ENCODE data around the gene ANKRD13A.
"Not testable (repeated sequence)": the region's sequence is repeated elsewhere in the genome, so short reads cannot be mapped to it uniquely, and the experiment has no call there.

ANKRD13A gene

GRCh38 chr12:109983432-109984142 is 15.6 kb upstream of the ANKRD13A start:
- peak; percentile 66 for DNase-seq (ENCODE audit: low spot score)

- not testable (repeated sequence) for DNase-seq (ENCODE audit: low spot score)
These were observed 13.0 kb upstream of the ANKRD13A start for GRCh38 chr12:109986236-109986635.

GRCh38 chr12:109987615-109988014 is 11.6 kb upstream of the ANKRD13A start:
- no peak for DNase-seq (ENCODE audit: low spot score)

GRCh38 chr12:109988274-109988673 is 11.0 kb upstream of the ANKRD13A start:
- DNase-seq (ENCODE audit: low spot score) = no peak

DNA sequence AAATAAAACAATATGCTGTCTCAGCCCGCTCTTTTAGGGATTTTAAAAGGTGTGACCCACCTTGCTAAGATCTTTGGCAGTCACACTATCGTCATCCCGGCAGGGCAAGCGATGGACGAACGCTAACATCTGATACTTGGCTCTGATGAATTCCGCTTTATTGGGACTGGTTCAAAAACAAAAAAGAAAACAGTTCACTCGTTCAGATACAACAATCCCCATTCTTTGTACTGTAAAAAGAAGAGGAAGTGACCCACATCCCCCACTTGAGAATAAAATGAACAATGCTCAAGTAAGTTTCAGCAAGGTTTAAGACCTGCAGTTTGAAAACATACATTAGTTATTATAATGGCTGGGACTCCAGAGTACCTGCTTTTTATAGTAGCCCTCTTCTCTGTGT is 10.3 kb upstream of the ANKRD13A start:
- DNase-seq (ENCODE audit: low spot score) = no peak

DNA sequence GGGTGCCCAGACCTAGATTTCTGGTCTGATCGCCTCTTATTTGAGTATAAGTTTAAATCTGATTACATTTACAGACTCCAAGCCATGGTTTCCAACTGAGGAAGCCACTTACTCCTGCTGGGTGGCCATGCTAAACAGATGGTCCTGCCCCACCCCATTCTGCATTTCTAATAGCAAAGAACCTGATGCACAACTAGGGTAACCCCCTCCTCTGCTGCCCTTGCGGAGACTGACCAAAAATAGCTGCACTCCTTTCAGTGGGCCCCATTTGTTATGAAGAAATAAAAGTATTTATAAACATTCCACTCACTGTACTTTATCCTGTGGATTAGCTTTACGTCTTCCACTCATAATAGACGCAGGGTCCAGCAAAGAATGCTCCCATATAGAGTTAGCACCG is 9.8 kb upstream of the ANKRD13A start:
- DNase-seq (ENCODE audit: low spot score) = no peak

GRCh38 chr12:109991586-109991985 is 7.6 kb upstream of the ANKRD13A start:
- no peak for DNase-seq (ENCODE audit: low spot score)

DNA sequence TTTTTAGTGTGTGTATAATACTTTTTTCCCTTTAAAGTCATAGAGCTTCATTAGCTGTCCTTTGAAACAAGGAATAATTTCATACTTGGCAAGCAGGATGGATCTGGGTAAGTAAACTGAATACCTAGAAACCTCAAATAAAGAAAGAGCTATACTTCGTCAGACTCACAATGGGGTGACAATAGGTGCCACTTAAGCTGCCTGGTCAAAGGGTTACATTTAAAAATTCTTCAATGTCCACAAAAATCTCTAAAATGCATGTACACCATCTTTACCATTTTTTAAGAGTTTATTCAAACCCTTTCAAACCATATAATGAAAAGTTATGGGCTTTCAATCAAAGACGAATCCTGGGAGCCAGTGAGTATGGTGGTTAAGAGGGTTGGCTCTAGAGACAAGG is 6.1 kb upstream of the ANKRD13A start:
- no peak for DNase-seq (ENCODE audit: low spot score)

- DNase-seq (ENCODE audit: low spot score) = no peak
These were observed 4.6 kb upstream of the ANKRD13A start for GRCh38 chr12:109994401-109995175.

- DNase-seq (ENCODE audit: low spot score) = no peak
These were observed 3.9 kb upstream of the ANKRD13A start for GRCh38 chr12:109995361-109995685.

DNA sequence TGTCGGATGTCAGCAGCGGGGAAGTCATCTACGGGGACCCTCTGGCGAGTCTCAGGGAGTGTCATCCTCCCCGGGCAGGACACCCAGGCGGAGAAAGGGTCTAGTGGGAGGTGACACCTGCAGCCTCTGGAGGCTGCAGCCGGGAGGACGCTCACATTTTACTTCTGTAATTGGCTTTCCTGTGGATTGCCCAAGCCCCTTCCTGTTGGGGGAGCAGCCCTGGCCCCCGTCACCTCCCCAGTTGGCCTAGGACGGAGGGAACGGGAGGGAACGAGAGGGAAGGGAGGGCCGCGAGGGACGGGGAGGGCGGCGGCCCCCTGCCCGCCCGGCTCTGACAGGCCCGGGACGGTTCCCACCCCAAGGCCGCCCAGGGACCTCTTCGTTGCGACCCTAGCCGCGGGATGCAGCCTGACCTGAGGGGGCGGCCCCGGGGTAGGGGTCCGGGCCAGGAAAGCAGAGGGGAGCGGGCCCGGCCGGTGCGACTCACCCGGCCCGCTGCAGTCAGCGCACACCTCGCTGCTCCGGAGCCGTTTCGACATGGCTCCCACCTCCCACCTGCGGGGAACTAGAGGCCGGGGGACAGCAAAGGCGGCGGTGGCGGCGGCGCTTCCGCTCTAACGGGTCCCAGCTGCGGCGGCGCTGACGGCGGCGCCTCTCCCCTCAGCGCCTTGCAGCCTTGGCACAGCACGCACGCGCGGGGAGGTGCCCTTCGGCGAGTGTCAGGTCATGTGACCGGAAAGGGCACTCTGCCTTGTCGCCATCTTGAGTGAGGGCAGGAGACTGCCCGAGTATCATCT is 3.3 kb upstream of the ANKRD13A start, which contains the start of gene GIT2:
TSS of gene GIT2 (minus strand) at position 683 of the 797 bp plus-strand sequence. CDS start at position 539, 144 bp downstream.
- DNase-seq (ENCODE audit: low spot score) = peak; percentile 95

GRCh38 chr12:109996483-109996853 is 2.8 kb upstream of the ANKRD13A start:
- no peak for DNase-seq (ENCODE audit: low spot score)

DNA sequence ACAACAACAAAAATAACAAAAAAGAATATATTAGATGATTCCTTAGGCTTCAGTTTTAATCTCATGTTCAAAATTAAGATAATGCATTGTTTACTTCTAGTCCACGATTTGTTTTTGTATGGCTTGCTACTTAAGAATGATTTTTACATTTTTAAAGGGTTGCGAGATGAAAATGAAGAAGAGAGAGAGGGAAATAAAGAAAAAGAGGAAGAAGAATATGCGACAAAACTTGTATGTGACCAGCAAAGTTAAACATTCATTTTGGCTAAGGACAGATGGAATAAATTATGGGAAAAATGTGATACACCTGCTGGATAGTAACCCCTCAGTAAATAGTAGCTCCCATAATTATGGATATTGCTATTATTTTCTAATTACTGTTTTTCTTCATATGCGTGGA is 1.8 kb upstream of the ANKRD13A start:
- no peak for DNase-seq (ENCODE audit: low spot score)

DNA sequence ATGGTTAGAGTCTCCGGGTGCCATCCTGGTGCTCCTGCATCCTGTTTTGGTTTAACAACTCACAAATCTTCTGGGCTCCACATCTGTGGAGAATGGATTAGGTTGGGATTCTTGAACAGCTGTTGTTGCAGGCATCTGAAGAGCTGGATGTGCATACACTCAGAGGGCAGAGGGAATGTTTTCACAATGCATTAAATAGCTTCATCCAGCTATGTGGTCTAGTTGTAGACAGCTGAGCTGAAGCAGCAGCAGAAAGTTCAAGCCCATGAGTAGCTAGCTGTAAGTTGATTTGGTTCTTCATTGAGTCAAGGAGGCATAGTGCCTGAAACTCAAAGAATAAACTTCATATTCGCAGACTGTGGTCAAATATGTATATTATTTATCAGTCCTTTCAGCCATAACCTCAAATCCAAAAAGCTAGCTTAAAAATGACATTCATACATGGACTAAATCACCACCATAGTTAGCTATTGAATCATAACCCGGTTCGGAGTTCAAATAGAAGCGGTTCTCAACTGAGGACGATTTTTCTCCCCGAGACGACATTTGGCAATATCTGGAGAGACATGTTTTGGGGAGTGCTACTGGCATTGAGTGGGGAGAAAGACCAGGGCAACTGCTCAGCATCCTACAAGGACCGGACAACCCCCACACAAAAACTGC is 858 bp upstream of the ANKRD13A start:
- no peak for DNase-seq (ENCODE audit: low spot score)

DNA sequence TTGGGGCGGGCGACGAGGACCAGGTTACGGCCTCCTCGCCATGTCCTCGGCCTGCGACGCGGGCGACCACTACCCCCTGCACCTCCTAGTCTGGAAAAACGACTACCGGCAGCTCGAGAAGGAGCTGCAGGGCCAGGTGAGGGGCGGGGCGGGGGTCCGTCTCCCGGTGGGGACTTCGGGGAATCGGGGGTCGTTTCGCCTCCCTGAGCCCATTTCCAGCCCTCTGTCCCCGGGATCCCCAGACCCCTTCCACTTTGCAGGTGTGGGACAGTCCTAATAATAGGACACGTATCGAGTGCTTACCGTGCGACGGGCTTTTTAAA is 380 bp downstream of the ANKRD13A start:
- DNase-seq (ENCODE audit: low spot score) = no peak

DNA sequence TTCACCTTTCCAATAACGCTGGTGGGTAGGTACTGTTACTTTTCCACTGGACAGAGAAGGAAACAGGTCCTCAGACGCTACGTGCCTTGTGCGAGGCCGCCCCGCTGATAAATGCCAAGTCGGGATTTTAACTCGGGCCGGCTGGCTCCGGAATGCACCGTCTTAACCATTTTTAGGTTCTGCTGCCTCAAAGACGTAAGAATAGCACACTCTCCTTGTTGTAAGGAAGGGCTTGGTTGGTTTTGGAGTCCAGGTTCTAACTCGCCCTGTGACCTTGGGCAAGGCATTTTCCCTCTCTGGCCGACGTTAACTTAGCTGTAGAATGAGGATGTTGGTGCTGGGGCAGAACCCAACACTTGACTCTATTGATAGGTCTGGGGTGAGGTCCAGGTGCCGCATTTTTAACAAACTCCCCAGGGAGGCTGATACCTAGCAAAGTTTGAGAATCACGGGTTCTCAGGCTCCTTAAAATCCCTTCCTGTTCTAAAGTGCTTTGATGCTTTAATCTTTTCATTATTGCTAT is 814 bp downstream of the ANKRD13A start:
- DNase-seq (ENCODE audit: low spot score) = peak; percentile 20

- no peak for DNase-seq (ENCODE audit: low spot score)
These were observed 2.4 kb downstream of the ANKRD13A start for GRCh38 chr12:110001596-110001995.

DNA sequence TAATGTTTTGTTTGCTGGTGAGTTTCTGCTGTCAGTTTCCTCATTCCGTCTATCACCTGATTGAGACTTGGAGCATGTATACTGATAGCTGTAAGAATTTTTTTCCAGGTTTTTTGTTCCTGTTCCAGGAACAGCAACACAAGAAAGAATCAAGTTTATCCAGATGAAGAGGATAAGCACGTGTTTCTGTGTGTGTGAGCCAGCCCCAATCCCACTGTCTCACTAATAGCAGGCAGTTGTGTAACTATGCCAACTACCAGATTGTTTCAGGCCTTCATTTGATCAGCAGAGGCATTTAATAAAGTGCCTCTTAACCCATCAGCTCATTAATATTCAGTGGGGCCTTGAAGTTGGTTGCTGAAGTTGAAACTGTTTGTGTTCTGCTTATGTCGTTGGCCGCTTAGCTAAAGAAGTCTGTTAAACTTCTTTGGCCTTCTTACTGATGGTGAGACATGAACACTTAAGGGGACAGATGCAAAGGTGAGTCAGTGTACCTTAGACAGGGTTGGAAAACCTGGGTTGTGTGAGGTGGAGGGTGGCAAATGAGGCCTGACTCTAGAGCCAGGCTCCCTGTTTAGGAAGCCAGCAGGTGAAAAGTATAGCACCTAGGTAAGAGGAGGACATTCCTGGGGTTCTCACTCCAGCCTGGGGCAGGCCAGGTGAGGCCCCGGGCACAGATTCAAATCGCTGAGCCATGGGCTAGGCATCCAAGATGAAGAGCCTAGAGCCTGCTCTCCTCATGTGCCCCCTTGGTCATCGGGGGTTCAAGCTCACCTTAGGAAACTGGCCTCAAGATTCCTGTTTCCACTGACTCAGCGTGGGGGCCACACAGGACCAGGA is 3.7 kb downstream of the ANKRD13A start:
- no peak for DNase-seq (ENCODE audit: low spot score)

- DNase-seq (ENCODE audit: low spot score) = no peak
These were observed 5.4 kb downstream of the ANKRD13A start for GRCh38 chr12:110004598-110004997.

GRCh38 chr12:110005319-110005973 is 6.2 kb downstream of the ANKRD13A start:
- DNase-seq (ENCODE audit: low spot score) = no peak

DNA sequence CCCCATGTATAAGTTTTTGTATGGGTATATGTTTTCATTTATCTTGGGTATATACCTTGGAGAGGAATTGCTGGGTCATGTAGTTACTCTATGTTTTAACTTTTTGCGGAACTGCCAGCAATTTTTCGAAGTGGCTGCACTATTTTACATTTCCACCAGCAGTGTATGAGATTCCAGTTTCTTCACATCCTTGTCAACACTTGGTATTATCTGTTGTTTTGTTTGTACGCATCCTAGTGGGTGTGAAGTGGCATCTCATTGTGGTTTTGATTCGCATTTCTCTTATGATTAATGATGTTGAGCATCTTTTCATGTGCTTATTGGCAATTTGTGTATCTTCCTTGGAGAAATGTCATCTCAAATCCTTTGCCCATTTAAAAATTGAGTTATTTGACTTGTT is 6.9 kb downstream of the ANKRD13A start:
- DNase-seq (ENCODE audit: low spot score) = no peak

Measured in hematopoietic multipotent progenitor cell treated with erythropoietin and hydrocortisone succinate and interleukin-3 and kit ligand, for 15 days (in vitro differentiated cells).